ENCODE results near the gene GPX6.
A peak's percentile ranks its signal among the peaks of the same experiment; 100 is the strongest.
"Not testable (repeated sequence)": the region's sequence is repeated elsewhere in the genome, so short reads cannot be mapped to it uniquely, and the experiment has no call there.

The GPX6 gene

GRCh38 chr6:28515676-28516075, at the start of gene GPX6:
GPX6 (minus strand) TSS chr6:28515793; CDS start chr6:28515743, 50 bp downstream.
- no peak for DNase-seq

GRCh38 chr6:28563430-28564095, 48.0 kb upstream of the GPX6 start:
- DNase-seq = no peak

GRCh38 chr6:28558629-28559028, 43.0 kb upstream of the GPX6 start:
- DNase-seq = peak; percentile 68

GRCh38 chr6:28555136-28555535, 39.5 kb upstream of the GPX6 start:
- no peak for DNase-seq

- no peak for DNase-seq
These were observed 38.6 kb upstream of the GPX6 start for GRCh38 chr6:28553986-28554881.

- DNase-seq = no peak
These were observed 37.9 kb upstream of the GPX6 start for GRCh38 chr6:28553384-28553985.

GRCh38 chr6:28551891-28552666, 36.5 kb upstream of the GPX6 start:
- DNase-seq = no peak

- DNase-seq = not testable (repeated sequence)
These were observed 31.4 kb upstream of the GPX6 start for GRCh38 chr6:28547003-28547402.

GRCh38 chr6:28545955-28546354, 30.4 kb upstream of the GPX6 start:
- DNase-seq = no peak

GRCh38 chr6:28543651-28544610, 28.3 kb upstream of the GPX6 start:
- no peak for DNase-seq

GRCh38 chr6:28542440-28543296, 27.1 kb upstream of the GPX6 start:
- peak; percentile 96 for DNase-seq

- no peak for DNase-seq
These were observed 26.4 kb upstream of the GPX6 start for GRCh38 chr6:28541996-28542395.

GRCh38 chr6:28537509-28538140, 22.0 kb upstream of the GPX6 start:
- DNase-seq = no peak

- DNase-seq = no peak
These were observed 21.5 kb upstream of the GPX6 start for GRCh38 chr6:28537065-28537464.

- no peak for DNase-seq
These were observed 19.3 kb upstream of the GPX6 start for GRCh38 chr6:28534875-28535274.

- no peak for DNase-seq
These were observed 18.7 kb upstream of the GPX6 start for GRCh38 chr6:28534306-28534705.

- DNase-seq = no peak
These were observed 16.0 kb upstream of the GPX6 start for GRCh38 chr6:28531479-28532128.

GRCh38 chr6:28530777-28531176, 15.2 kb upstream of the GPX6 start:
- no peak for DNase-seq

- DNase-seq = no peak
These were observed 10.0 kb upstream of the GPX6 start, which contains the start of gene GPX5 for GRCh38 chr6:28525496-28526039. GPX5 (plus strand) TSS chr6:28525881; CDS start chr6:28526014, 133 bp downstream.

Data from SHP77 treated with DMSO at 0.1 percent for 48 hours (cell line).